ENCODE measurements around the gene KCNQ1. TPM values are rescaled to one million over a fixed set of nuclear protein-coding genes. Genes with fewer than 3 reads are reported as not detected.

Gene KCNQ1
- total and polyA plus RNA-seq, 2 donors (not counting 1 experiment from before 2014, with no cell fraction given), result not detected

- H3K79me2 ChIP-seq (ENCODE audit: control insufficient read depth, insufficient read depth, low read length), result no peaks in the 10 kb centered on the region
- no peaks in the 10 kb centered on the region for H3K36me3 ChIP-seq (ENCODE audit: control insufficient read depth, insufficient read depth, low read length)
- no peak overlapping the region for H3K27ac ChIP-seq (ENCODE audit: insufficient read depth, low read length)
- TF ChIP-seq, protein P1, sequence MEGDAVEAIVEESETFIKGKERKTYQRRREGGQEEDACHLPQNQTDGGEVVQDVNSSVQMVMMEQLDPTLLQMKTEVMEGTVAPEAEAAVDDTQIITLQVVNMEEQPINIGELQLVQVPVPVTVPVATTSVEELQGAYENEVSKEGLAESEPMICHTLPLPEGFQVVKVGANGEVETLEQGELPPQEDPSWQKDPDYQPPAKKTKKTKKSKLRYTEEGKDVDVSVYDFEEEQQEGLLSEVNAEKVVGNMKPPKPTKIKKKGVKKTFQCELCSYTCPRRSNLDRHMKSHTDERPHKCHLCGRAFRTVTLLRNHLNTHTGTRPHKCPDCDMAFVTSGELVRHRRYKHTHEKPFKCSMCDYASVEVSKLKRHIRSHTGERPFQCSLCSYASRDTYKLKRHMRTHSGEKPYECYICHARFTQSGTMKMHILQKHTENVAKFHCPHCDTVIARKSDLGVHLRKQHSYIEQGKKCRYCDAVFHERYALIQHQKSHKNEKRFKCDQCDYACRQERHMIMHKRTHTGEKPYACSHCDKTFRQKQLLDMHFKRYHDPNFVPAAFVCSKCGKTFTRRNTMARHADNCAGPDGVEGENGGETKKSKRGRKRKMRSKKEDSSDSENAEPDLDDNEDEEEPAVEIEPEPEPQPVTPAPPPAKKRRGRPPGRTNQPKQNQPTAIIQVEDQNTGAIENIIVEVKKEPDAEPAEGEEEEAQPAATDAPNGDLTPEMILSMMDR (conservative IDR thresholded peaks at IDR 0.05 in 1 of 2, IDR thresholded peaks at IDR 0.05 in 1 of 2; ENCODE audit: low read depth in 1 of 2, low read length in 2 of 2), result no peak
- TF ChIP-seq EZH2 (IDR thresholded peaks at IDR 0.05; ENCODE audit: low read length, missing control alignments), result no peak
- H3K4me2 ChIP-seq (ENCODE audit: extremely low read depth, insufficient read depth, low read length), result no peak overlapping the region
- peaks cover 14% of the 10 kb centered on the region for H3K27me3 ChIP-seq (ENCODE audit: control insufficient read depth, insufficient read depth, low read length)
- DNase-seq (ENCODE audit: low read depth in 2 of 2), result no peak
- no peaks in the 10 kb centered on the region for H4K20me1 ChIP-seq (ENCODE audit: control insufficient read depth, extremely low read depth, insufficient read depth, low read length)
- peak overlapping the region; percentile 16 for H3K9ac ChIP-seq (ENCODE audit: insufficient read depth, low read length)
- H3K4me1 ChIP-seq (ENCODE audit: control insufficient read depth, extremely low read depth, insufficient read depth, low read length), result peaks cover 6% of the 10 kb centered on the region
- no peaks in the 10 kb centered on the region for H3K9me3 ChIP-seq (ENCODE audit: control insufficient read depth, insufficient read depth, low read depth, low read length)
- peak overlapping the region; percentile 20 for H2AFZ ChIP-seq (ENCODE audit: low read length)
- no peak overlapping the region for H3K4me3 ChIP-seq (replicated peaks in 1 of 4; ENCODE audit: control extremely low read depth in 1 of 4, insufficient read depth in 1 of 4, low read depth in 3 of 4, low read length in 4 of 4)
Observed at GRCh38 chr11:2812371-2812991, 367.7 kb downstream of the KCNQ1 start.

DNA sequence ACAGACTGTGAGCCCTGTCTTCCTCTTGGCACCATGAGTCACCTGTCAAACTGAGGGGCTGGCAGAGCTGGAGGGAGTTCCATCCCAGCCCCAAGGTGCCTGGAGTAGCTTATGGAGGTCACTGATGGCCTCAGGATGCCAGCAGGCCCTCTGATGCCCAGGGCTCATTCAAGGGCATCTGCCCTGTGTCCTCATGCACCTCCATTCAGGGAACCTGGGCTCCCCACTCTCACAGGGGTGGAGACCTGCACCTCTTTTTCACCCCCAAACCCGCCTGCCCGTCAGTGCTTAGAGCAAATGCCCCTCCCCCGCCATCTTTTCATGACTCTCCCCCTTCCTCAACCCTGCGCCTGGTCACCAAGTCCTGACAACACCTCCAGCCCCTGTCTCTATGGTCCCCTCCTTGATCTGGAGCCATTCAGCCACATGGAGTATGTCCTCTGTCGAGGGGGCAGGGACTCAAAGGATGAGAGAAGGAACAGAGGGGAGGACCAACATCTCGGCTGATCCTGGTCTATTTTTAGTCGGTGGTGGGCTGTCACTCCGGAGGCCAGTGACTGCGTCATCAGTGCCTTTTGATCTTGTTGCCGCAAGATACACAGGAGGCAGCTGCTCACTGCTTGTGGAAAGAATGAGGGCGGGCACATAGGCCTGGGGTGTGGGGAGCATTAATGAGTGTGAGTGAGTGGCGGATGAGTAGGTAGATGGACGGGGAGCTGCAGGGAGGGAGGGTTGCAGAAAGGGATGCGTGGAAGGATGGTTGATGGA, 368.5 kb downstream of the KCNQ1 start:
- H3K9ac ChIP-seq (ENCODE audit: insufficient read depth, low read length), result peak overlapping the region; percentile 16
- peaks cover 8% of the 10 kb centered on the region for H3K4me1 ChIP-seq (ENCODE audit: control insufficient read depth, extremely low read depth, insufficient read depth, low read length)
- no peaks in the 10 kb centered on the region for H3K9me3 ChIP-seq (ENCODE audit: control insufficient read depth, insufficient read depth, low read depth, low read length)
- H3K4me3 ChIP-seq (replicated peaks in 1 of 4; ENCODE audit: control extremely low read depth in 1 of 4, insufficient read depth in 1 of 4, low read depth in 3 of 4, low read length in 4 of 4), result no peak overlapping the region
- no peaks in the 10 kb centered on the region for H3K36me3 ChIP-seq (ENCODE audit: control insufficient read depth, insufficient read depth, low read length)
- TF ChIP-seq, protein P1 (conservative IDR thresholded peaks at IDR 0.05 in 1 of 2, IDR thresholded peaks at IDR 0.05 in 1 of 2; ENCODE audit: low read depth in 1 of 2, low read length in 2 of 2), result no peak
- TF ChIP-seq EZH2 (IDR thresholded peaks at IDR 0.05; ENCODE audit: low read length, missing control alignments), result no peak
- H3K79me2 ChIP-seq (ENCODE audit: control insufficient read depth, insufficient read depth, low read length), result no peaks in the 10 kb centered on the region
- no peaks in the 10 kb centered on the region for H4K20me1 ChIP-seq (ENCODE audit: control insufficient read depth, extremely low read depth, insufficient read depth, low read length)
- no peak overlapping the region for H2AFZ ChIP-seq (ENCODE audit: low read length)
- peak overlapping the region; percentile 20 for H3K27ac ChIP-seq (ENCODE audit: insufficient read depth, low read length)
- DNase-seq (ENCODE audit: low read depth in 2 of 2), result peak; percentile 81 to 82
- peaks cover 9% of the 10 kb centered on the region for H3K27me3 ChIP-seq (ENCODE audit: control insufficient read depth, insufficient read depth, low read length)
- H3K4me2 ChIP-seq (ENCODE audit: extremely low read depth, insufficient read depth, low read length), result no peak overlapping the region

DNA sequence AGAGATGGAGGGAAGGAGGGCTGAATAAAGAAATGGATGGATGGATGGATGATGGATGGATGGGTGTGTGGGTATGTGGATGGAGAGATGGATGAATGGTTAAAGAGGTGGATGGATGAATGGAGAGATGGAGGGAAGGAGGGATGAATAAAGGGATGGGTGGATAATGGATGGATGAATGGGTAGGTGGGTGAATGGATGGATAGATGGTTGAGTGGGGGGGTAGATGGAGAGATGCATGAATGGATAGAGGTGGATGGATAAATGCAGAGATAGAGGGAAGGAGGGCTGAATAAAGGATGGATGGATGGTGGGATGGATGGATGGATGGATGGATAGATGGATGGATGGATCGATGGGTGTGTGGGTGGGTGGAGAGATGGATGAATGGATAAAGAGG, 369.2 kb downstream of the KCNQ1 start:
- Histone ChIP-seq H2AFZ (ENCODE audit: low read length) (no peak overlapping the region), H3K36me3 (ENCODE audit: control insufficient read depth, insufficient read depth, low read length) (no peaks in the 10 kb centered on the region), H3K27ac (ENCODE audit: insufficient read depth, low read length) (no peak overlapping the region), H3K27me3 (ENCODE audit: control insufficient read depth, insufficient read depth, low read length) (peaks cover 6% of the 10 kb centered on the region), H3K9me3 (ENCODE audit: control insufficient read depth, insufficient read depth, low read depth, low read length) (no peaks in the 10 kb centered on the region), H3K4me2 (ENCODE audit: extremely low read depth, insufficient read depth, low read length) (no peak overlapping the region), H4K20me1 (ENCODE audit: control insufficient read depth, extremely low read depth, insufficient read depth, low read length) (no peaks in the 10 kb centered on the region), H3K79me2 (ENCODE audit: control insufficient read depth, insufficient read depth, low read length) (no peaks in the 10 kb centered on the region), H3K9ac (ENCODE audit: insufficient read depth, low read length) (no peak overlapping the region), H3K4me3 (replicated peaks in 1 of 4; ENCODE audit: control extremely low read depth in 1 of 4, insufficient read depth in 1 of 4, low read depth in 3 of 4, low read length in 4 of 4) (no peak overlapping the region), H3K4me1 (ENCODE audit: control insufficient read depth, extremely low read depth, insufficient read depth, low read length) (peaks cover 8% of the 10 kb centered on the region)
- DNase-seq (ENCODE audit: low read depth in 2 of 2), result no peak
- no peak for TF ChIP-seq EZH2 (IDR thresholded peaks at IDR 0.05; ENCODE audit: low read length, missing control alignments)
- TF ChIP-seq, protein P1 (conservative IDR thresholded peaks at IDR 0.05 in 1 of 2, IDR thresholded peaks at IDR 0.05 in 1 of 2; ENCODE audit: low read depth in 1 of 2, low read length in 2 of 2), result no peak

Data from fibroblast of lung (primary cell).